Esophagus muscularis mucosa (tissue), 4 donors: ENCODE results near the gene SKA3.

Source experiments
- CTCF ChIP-seq, 3 experiments: fragments of 200-600 bp in 2 of 3; fragments of 450-650 bp in 1 of 3; sonication (generic) in 2 of 3; IDR thresholded peaks; one replicate each; pipeline ENCODE4 v1.5.1; 2017 to 2019; ENCODE audit warnings: antibody characterized with exemption in 3 of 3, mild to moderate bottlenecking in 2 of 3, moderate library complexity in 1 of 3
- EP300 ChIP-seq: sonication (generic); formaldehyde crosslinking; IDR thresholded peaks from one replicate; pipeline ENCODE4 v1.6.1; 2017; ENCODE audit warnings: antibody characterized with exemption
- POLR2A ChIP-seq: fragments of 450-650 bp; IDR thresholded peaks from one replicate; pipeline ENCODE4 v1.6.1; 2017; ENCODE audit warnings: antibody characterized with exemption, moderate library complexity, mild to moderate bottlenecking, low read depth
- POLR2AphosphoS5 ChIP-seq, 2 donors: sonication (generic); formaldehyde crosslinking; IDR thresholded peaks; one replicate each; pipeline ENCODE4 v1.6.1; 2017; ENCODE audit warnings: antibody characterized with exemption in 2 of 2

GRCh38 chr13:21149568-21149967 is 26.8 kb downstream of the SKA3 start:
- TF ChIP-seq POLR2A (no peak), CTCF (IDR thresholded peaks at IDR 0.05) (no peak), EP300 (no peak), POLR2AphosphoS5 (IDR thresholded peaks at IDR 0.05) (no peak)
